Measurements from ENCODE around the gene RGS9.

Gene RGS9

GRCh38 chr17:65268832-65269231, 131.7 kb downstream of the RGS9 start:
- no peak for DNase-seq

GRCh38 chr17:65270499-65271253, 133.5 kb downstream of the RGS9 start:
- DNase-seq = no peak

DNA sequence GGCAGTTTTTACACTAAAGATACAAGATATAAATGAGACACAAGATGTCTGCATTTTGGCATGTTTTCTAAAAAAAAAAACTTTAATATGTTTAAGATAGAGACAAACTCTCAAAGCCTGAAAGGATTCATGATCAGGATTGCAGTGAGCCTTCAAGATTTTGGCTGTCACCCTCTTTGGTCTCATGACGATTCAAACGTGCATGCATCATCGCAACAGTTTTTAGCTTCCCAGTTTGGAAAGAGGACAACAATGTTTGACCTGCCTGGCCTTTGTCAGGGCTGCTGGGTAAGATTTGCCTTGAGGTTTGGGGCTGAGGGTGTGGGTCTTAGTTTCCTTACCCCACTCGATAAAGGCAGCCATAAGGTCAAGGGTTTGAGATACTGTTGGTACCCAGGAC, 134.1 kb downstream of the RGS9 start:
- no peak for DNase-seq
